GM19328 (cell line): ENCODE data around the gene EMILIN1.

Experiments used
- ATAC-seq: cut with Tn5 transposase; IDR thresholded peaks from one replicate; pipeline ENCODE4 v1.9.1; 2021; ENCODE audit warnings: mild to moderate bottlenecking, moderate library complexity; ENCODE audit not compliant: unreplicated experiment

EMILIN1 gene

GRCh38 chr2:27078267-27079194 lies at the start of gene EMILIN1:
TSS of gene EMILIN1 (plus strand) at chr2:27078615. CDS start at chr2:27079066, 451 bp downstream.
- ATAC-seq: no peak

GRCh38 chr2:27029051-27029450 lies 49.4 kb upstream of the EMILIN1 start:
- ATAC-seq: no peak

- ATAC-seq: peak; percentile 94
Observed at GRCh38 chr2:27032495-27033252, 45.7 kb upstream of the EMILIN1 start, which contains the start of gene TMEM214. TSS of gene TMEM214 (plus strand) at chr2:27032965. CDS start at chr2:27033016, 51 bp downstream.

- no peak for ATAC-seq
Observed at GRCh38 chr2:27033253-27033852, 45.1 kb upstream of the EMILIN1 start.

GRCh38 chr2:27038012-27038411 lies 40.4 kb upstream of the EMILIN1 start:
- no peak for ATAC-seq

- no peak for ATAC-seq
Observed at GRCh38 chr2:27038631-27039339, 39.6 kb upstream of the EMILIN1 start.

- ATAC-seq: no peak
Observed at GRCh38 chr2:27039426-27039825, 39.0 kb upstream of the EMILIN1 start.

GRCh38 chr2:27039871-27040270 lies 38.5 kb upstream of the EMILIN1 start:
- ATAC-seq: no peak

- no peak for ATAC-seq
Observed at GRCh38 chr2:27040282-27040681, 38.1 kb upstream of the EMILIN1 start.

- no peak for ATAC-seq
Observed at GRCh38 chr2:27041752-27042151, 36.7 kb upstream of the EMILIN1 start.

- ATAC-seq: no peak
Observed at GRCh38 chr2:27042159-27042661, 36.2 kb upstream of the EMILIN1 start.

- ATAC-seq: no peak
Observed at GRCh38 chr2:27042985-27043634, 35.3 kb upstream of the EMILIN1 start.

- ATAC-seq: no peak
Observed at GRCh38 chr2:27049422-27050280, 28.8 kb upstream of the EMILIN1 start.

- peak; percentile 45 for ATAC-seq
Observed at GRCh38 chr2:27050281-27050995, 28.0 kb upstream of the EMILIN1 start.

- peak; percentile 62 for ATAC-seq
Observed at GRCh38 chr2:27050996-27051901, 27.2 kb upstream of the EMILIN1 start, which contains the start of gene AGBL5. TSS of gene AGBL5 (plus strand) at chr2:27051668. CDS start at chr2:27052959, 1,291 bp downstream.

- no peak for ATAC-seq
Observed at GRCh38 chr2:27051902-27052645, 26.3 kb upstream of the EMILIN1 start.

GRCh38 chr2:27053321-27053720 lies 25.1 kb upstream of the EMILIN1 start:
- ATAC-seq: no peak
